Right lobe of liver (tissue), 6 donors: Measurements from ENCODE around the gene RIPOR2. TPM values are rescaled to one million over a fixed set of nuclear protein-coding genes. Genes with fewer than 3 reads are reported as not detected.

Experiments used
- ATAC-seq, 4 donors: fragments of 200-7000 bp; cut with Tn5 transposase; one replicate each; pipeline ENCODE4 v1.9.1; 2020; ENCODE audit warnings: mild to moderate bottlenecking in 4 of 4, moderate library complexity in 4 of 4
- DNase-seq, 3 donors: peaks; one replicate each; pipeline ENCODE4 v3.0.0-alpha.2; 2020
- H3K27ac ChIP-seq, 3 donors: fragments of 200-600 bp; one replicate each; pipeline ENCODE4 v1.8.0; 2022
- H3K27me3 ChIP-seq, 2 donors: fragments of 200-600 bp; one replicate each; pipeline ENCODE4 v1.8.0; 2022
- H3K36me3 ChIP-seq, 4 donors: fragments of 200-600 bp; sonication (generic) in 1 of 4; one replicate each; pipeline versions ENCODE4 v1.5.1 to v1.8.0; 2017 to 2022; ENCODE audit warnings: control low read depth in 1 of 4
- H3K4me1 ChIP-seq, 4 donors: fragments of 200-600 bp; sonication (generic) in 1 of 4; one replicate each; pipeline versions ENCODE4 v1.5.1 to v1.8.0; 2017 to 2022; ENCODE audit warnings: control low read depth in 1 of 4
- H3K4me3 ChIP-seq, 3 donors: fragments of 200-600 bp; one replicate each; pipeline ENCODE4 v1.8.0; 2022
- H3K9me3 ChIP-seq, 4 donors: fragments of 200-600 bp; sonication (generic) in 1 of 4; one replicate each; pipeline versions ENCODE4 v1.5.1 to v1.8.0; 2017 to 2022; ENCODE audit warnings: control low read depth in 1 of 4
- CTCF ChIP-seq, 4 donors: fragments of 200-600 bp in 3 of 4; fragments of 450-650 bp in 1 of 4; IDR thresholded peaks; one replicate each; pipeline versions ENCODE4 v1.5.1 to v1.8.0; 2016 to 2022; ENCODE audit warnings: antibody characterized with exemption in 4 of 4, mild to moderate bottlenecking in 2 of 4
- POLR2A ChIP-seq: fragments of 450-650 bp; IDR thresholded peaks from one replicate; pipeline ENCODE4 v1.6.1; 2017; ENCODE audit warnings: antibody characterized with exemption, mild to moderate bottlenecking
- WGBS: methylation state at CpG from one replicate; pipeline ENCODE4 v1.1.6; 2018; ENCODE audit warnings: low coverage, low lambda C conversion rate; ENCODE audit not compliant: insufficient coverage; ENCODE audit errors: missing lambda C conversion rate; 5-methylcytosine and 5-hydroxymethylcytosine counted together
- intact Hi-C, 2 donors: fragments of 100-400 bp; cut with DNase I; formaldehyde crosslinking; loops; one replicate each; pipeline versions ENCODE4 v1.11.2 to v1.14.1; 2022
- total RNA-seq, 6 experiments: library from RNA; depleted of rRNA in 2 of 6; stranded (reverse); fragments of >200 nt in 2 of 6; fragmentation: NEBNext Ultra II Directional in 3 of 6; extraction: Animal tissue kit (Norgen Biotek cat#: 25700) in 3 of 6; gene quantifications; one replicate each; pipeline versions ENCODE4 v1.1.0 to v1.2.4, GENCODE V29; 2016 to 2023
- donor health status: DM: no; HTN: yes; CAD: no.
- donor health status: DM: no; HTN: no; CAD: no.
- donor health status: DM: no; HTN: no; CAD: no.
- donor health status: DM: no; HTN: yes; CAD: no.
- donor health status: DM: no; HTN: yes; CAD: no.

The RIPOR2 gene
- total RNA-seq, 6 experiments from 2014 or later, result 1.8 to 4.6 (median 3.5) TPM

GRCh38 chr6:24761851-24762250 is 173.9 kb downstream of the RIPOR2 start:
- ATAC-seq (no peak), DNase-seq (no peak)
- no peak overlapping the region for H3K4me3 ChIP-seq
- H3K27me3 ChIP-seq, result no peaks in the 10 kb centered on the region
- peaks cover 0 to 3% (median 0%) of the 10 kb centered on the region in 4 donors for H3K4me1 ChIP-seq
- no peaks in the 10 kb centered on the region for H3K36me3 ChIP-seq
- H3K27ac ChIP-seq, result no peak overlapping the region
- intact Hi-C loops, result loop anchor here (10.0 kb wide), 2 partner anchors 47 to 177 kb away; partner anchors contain the start of gene C6orf62 (in 1 of the 2)
- TF ChIP-seq POLR2A (no peak), CTCF (IDR thresholded peaks at IDR 0.05) (no peak)
- H3K9me3 ChIP-seq, result no peaks in the 10 kb centered on the region

DNA sequence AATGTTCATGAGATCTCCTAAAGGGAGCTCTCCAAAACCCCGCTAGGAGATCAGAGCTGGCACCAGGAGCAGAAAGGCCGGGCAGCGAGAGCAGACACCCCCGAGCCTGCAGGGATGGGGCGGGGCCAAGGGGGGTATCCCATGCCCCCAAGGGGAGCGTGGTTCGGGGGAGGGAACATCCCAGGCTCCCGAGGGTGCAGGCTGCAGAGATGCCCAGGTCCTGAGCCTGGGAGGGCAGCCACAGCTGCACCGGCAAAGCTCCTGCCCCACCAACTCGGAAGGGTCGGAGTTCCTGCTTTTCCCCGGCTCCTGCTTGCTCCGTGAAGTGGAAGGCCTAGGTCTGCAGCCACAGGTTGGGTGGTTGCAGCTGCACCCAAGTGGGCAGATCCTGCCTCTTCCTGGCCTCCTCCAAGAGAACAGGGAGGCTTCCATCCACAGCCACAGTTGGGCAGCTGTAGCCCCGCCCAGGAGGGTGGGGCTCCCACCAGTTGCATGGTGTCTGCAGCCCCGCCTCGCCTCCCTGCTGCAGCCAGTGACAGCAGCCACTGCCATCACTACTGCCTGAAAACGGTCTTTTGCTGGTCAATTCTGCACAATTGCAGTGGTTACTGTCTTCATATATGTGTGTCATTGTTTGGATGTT is 174.4 kb downstream of the RIPOR2 start:
- intact Hi-C loops, result loop anchor here (10.0 kb wide), 2 partner anchors 47 to 177 kb away; partner anchors contain the start of gene C6orf62 (in 1 of the 2)

DNA sequence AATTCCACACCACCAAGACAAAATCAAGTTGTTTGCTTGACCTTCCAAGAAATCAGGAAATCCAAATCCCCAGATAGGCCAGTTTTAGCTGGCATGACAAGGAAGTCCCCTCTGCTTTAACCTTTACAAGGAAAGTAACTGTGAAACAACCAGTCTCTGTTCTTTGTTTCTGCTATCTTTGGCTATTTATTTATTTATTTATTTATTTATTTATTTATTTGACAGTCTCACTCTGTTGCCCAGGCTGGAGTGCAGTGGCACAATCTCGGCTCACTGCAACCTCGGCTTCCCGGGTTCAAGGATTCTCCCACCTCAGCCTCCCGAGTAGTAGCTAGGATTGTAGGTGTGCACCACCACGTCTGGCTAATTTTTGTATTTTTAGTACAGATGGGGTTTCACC is 175.6 kb downstream of the RIPOR2 start:
- Histone ChIP-seq H3K4me3 (no peak overlapping the region), H3K9me3 (no peaks in the 10 kb centered on the region), H3K27me3 (no peaks in the 10 kb centered on the region), H3K4me1 (no peaks in the 10 kb centered on the region), H3K36me3 (no peaks in the 10 kb centered on the region), H3K27ac (no peak overlapping the region)
- TF ChIP-seq CTCF (IDR thresholded peaks at IDR 0.05), result no peak
- TF ChIP-seq POLR2A, result no peak
- intact Hi-C loops, result loop anchor here (10.0 kb wide), 2 partner anchors 45 to 175 kb away; partner anchors contain the start of gene C6orf62 (in 1 of the 2)
- ATAC-seq (no peak), DNase-seq (no peak)
- WGBS, result 100% methylated on average over 1 of the region's 5 CpGs

More for the DNA sequence above, 174.4 kb downstream of the RIPOR2 start:
- H3K9me3 ChIP-seq, result no peaks in the 10 kb centered on the region
- ATAC-seq (peak in 2 of 4 donors; percentile 39 to 41), DNase-seq (no peak)
- WGBS, result 60% methylated on average over 1 of the region's 17 CpGs
- H3K36me3 ChIP-seq, result no peaks in the 10 kb centered on the region
- TF ChIP-seq CTCF (IDR thresholded peaks at IDR 0.05) (no peak), POLR2A (no peak)
- H3K4me3 ChIP-seq, result no peak overlapping the region
- H3K27me3 ChIP-seq, result no peaks in the 10 kb centered on the region
- H3K4me1 ChIP-seq, result no peaks in the 10 kb centered on the region
- no peak overlapping the region for H3K27ac ChIP-seq

GRCh38 chr6:24759718-24760117 is 176.0 kb downstream of the RIPOR2 start:
- Histone ChIP-seq H3K4me1 (no peaks in the 10 kb centered on the region), H3K36me3 (no peaks in the 10 kb centered on the region), H3K27ac (no peak overlapping the region), H3K27me3 (no peaks in the 10 kb centered on the region), H3K4me3 (no peak overlapping the region), H3K9me3 (no peaks in the 10 kb centered on the region)
- TF ChIP-seq POLR2A, result no peak
- TF ChIP-seq CTCF (IDR thresholded peaks at IDR 0.05), result no peak
- intact Hi-C loops, result loop anchor here (10.0 kb wide), 2 partner anchors 45 to 175 kb away; partner anchors contain the start of gene C6orf62 (in 1 of the 2)
- ATAC-seq (no peak), DNase-seq (no peak)
- WGBS, result 96% methylated on average over 3 of the region's 3 CpGs
